K562 (cell line): ENCODE measurements around the gene CCT5. TPM values are rescaled to one million over a fixed set of nuclear protein-coding genes. Genes with fewer than 3 reads are reported as not detected.

Source experiments
- PCBP1 ChIP-seq: fragments of 200-400 bp; formaldehyde crosslinking; IDR thresholded peaks from 2 replicates; pipeline ENCODE4 v1.6.1; 2018; ENCODE audit warnings: mild to moderate bottlenecking, low read depth, low read length; ENCODE audit not compliant: poor library complexity, severe bottlenecking
- RFX7 ChIP-seq: fragments of 250-450 bp; sonication (Bioruptor Pico); IDR thresholded peaks from 2 replicates; pipeline ENCODE4 v1.5.1; 2021; ENCODE audit warnings: mild to moderate bottlenecking
- ZNF583 ChIP-seq: fragments of 250-450 bp; sonication (Bioruptor Pico); IDR thresholded peaks from 2 replicates; pipeline ENCODE4 v1.4.0; 2020
- polyA plus RNA-seq, 8 experiments: library from polyadenylated mRNA; depleted of rRNA in 4 of 8; stranded (reverse) in 5 of 8; unstranded in 3 of 8; fragments of >200 nt; fragmentation: Nextera tagmentation in 2 of 8; fragmentation: Illumina TruSeq in 1 of 8; extraction: Ambion mirVana in 2 of 8; extraction: Trizol in 1 of 8; gene quantifications; 2 replicates each; pipeline versions ENCODE4 v1.2.1 to v1.2.3, GENCODE V29; 2011 to 2014; ENCODE audit warnings: inconsistent platforms in 1 of 8, missing spikeins in 1 of 8
- total RNA-seq, 7 experiments: library from RNA; depleted of rRNA in 6 of 7; stranded (reverse); fragments of >200 nt in 6 of 7; fragmentation: Illumina TruSeq in 2 of 7; extraction: Trizol in 2 of 7; gene quantifications; 2 replicates each; pipeline versions ENCODE4 v1.2.1 to v1.2.3, GENCODE V29; 2011 to 2021; ENCODE audit warnings: low replicate concordance in 1 of 7
- TF ChIP-seq, protein P1 (sequence below): fragments of 250-450 bp; sonication (Bioruptor Pico); IDR thresholded peaks from 2 replicates; pipeline ENCODE4 v1.4.0; 2020; ENCODE audit warnings: mild to moderate bottlenecking, moderate library complexity
- TF ChIP-seq, protein P2 (sequence below): fragments of 450-650 bp; IDR thresholded peaks from 2 replicates; pipeline ENCODE4 v1.6.1; 2016; ENCODE audit warnings: low read depth
- TF ChIP-seq, protein P3 (sequence below): fragments of 250-450 bp; sonication (Bioruptor Pico); IDR thresholded peaks from 2 replicates; pipeline ENCODE4 v1.6.1; 2021; ENCODE audit warnings: mild to moderate bottlenecking
- TF ChIP-seq, protein P4 (sequence below): sonication (generic); formaldehyde crosslinking; IDR thresholded peaks from 2 replicates; pipeline ENCODE4 v1.8.1; 2023; ENCODE audit warnings: mild to moderate bottlenecking, missing genetic modification reagents

Gene CCT5
- total and polyA plus RNA-seq, 9 of the 15 experiments (the other 6 are each of a cell fraction or from before 2014, with no cell fraction given), result 782 to 1,606 (median 1,153) TPM

DNA sequence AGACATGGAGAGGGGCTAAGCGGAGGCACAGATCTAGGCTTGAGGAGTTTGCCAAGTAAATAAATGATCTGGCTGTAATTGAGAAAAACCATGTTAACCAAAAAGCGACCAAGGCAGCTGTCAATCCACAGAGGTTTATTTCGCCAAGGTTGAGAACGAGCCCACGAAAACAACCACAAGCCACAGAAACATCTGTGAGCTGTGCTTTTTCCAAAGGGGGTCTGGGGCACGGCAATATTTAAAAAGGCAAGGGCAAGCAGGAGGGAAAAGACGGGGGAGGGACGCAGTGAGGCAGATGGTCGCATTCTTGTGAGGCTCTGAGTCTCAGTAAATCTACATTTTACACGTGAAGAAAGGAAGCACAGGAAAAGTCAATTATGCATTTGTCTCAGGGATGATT is 25.4 kb downstream of the CCT5 start (continued):
- TF ChIP-seq RFX7 (CRISPR knock-in tag) (no peak), PCBP1 (no peak), ZNF583 (no peak)
- TF ChIP-seq, protein P1, sequence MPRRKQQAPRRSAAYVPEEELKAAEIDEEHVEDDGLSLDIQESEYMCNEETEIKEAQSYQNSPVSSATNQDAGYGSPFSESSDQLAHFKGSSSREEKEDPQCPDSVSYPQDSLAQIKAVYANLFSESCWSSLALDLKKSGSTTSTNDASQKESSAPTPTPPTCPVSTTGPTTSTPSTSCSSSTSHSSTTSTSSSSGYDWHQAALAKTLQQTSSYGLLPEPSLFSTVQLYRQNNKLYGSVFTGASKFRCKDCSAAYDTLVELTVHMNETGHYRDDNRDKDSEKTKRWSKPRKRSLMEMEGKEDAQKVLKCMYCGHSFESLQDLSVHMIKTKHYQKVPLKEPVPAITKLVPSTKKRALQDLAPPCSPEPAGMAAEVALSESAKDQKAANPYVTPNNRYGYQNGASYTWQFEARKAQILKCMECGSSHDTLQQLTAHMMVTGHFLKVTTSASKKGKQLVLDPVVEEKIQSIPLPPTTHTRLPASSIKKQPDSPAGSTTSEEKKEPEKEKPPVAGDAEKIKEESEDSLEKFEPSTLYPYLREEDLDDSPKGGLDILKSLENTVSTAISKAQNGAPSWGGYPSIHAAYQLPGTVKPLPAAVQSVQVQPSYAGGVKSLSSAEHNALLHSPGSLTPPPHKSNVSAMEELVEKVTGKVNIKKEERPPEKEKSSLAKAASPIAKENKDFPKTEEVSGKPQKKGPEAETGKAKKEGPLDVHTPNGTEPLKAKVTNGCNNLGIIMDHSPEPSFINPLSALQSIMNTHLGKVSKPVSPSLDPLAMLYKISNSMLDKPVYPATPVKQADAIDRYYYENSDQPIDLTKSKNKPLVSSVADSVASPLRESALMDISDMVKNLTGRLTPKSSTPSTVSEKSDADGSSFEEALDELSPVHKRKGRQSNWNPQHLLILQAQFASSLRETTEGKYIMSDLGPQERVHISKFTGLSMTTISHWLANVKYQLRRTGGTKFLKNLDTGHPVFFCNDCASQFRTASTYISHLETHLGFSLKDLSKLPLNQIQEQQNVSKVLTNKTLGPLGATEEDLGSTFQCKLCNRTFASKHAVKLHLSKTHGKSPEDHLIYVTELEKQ (CRISPR knock-in tag), result no peak
- TF ChIP-seq, protein P2, sequence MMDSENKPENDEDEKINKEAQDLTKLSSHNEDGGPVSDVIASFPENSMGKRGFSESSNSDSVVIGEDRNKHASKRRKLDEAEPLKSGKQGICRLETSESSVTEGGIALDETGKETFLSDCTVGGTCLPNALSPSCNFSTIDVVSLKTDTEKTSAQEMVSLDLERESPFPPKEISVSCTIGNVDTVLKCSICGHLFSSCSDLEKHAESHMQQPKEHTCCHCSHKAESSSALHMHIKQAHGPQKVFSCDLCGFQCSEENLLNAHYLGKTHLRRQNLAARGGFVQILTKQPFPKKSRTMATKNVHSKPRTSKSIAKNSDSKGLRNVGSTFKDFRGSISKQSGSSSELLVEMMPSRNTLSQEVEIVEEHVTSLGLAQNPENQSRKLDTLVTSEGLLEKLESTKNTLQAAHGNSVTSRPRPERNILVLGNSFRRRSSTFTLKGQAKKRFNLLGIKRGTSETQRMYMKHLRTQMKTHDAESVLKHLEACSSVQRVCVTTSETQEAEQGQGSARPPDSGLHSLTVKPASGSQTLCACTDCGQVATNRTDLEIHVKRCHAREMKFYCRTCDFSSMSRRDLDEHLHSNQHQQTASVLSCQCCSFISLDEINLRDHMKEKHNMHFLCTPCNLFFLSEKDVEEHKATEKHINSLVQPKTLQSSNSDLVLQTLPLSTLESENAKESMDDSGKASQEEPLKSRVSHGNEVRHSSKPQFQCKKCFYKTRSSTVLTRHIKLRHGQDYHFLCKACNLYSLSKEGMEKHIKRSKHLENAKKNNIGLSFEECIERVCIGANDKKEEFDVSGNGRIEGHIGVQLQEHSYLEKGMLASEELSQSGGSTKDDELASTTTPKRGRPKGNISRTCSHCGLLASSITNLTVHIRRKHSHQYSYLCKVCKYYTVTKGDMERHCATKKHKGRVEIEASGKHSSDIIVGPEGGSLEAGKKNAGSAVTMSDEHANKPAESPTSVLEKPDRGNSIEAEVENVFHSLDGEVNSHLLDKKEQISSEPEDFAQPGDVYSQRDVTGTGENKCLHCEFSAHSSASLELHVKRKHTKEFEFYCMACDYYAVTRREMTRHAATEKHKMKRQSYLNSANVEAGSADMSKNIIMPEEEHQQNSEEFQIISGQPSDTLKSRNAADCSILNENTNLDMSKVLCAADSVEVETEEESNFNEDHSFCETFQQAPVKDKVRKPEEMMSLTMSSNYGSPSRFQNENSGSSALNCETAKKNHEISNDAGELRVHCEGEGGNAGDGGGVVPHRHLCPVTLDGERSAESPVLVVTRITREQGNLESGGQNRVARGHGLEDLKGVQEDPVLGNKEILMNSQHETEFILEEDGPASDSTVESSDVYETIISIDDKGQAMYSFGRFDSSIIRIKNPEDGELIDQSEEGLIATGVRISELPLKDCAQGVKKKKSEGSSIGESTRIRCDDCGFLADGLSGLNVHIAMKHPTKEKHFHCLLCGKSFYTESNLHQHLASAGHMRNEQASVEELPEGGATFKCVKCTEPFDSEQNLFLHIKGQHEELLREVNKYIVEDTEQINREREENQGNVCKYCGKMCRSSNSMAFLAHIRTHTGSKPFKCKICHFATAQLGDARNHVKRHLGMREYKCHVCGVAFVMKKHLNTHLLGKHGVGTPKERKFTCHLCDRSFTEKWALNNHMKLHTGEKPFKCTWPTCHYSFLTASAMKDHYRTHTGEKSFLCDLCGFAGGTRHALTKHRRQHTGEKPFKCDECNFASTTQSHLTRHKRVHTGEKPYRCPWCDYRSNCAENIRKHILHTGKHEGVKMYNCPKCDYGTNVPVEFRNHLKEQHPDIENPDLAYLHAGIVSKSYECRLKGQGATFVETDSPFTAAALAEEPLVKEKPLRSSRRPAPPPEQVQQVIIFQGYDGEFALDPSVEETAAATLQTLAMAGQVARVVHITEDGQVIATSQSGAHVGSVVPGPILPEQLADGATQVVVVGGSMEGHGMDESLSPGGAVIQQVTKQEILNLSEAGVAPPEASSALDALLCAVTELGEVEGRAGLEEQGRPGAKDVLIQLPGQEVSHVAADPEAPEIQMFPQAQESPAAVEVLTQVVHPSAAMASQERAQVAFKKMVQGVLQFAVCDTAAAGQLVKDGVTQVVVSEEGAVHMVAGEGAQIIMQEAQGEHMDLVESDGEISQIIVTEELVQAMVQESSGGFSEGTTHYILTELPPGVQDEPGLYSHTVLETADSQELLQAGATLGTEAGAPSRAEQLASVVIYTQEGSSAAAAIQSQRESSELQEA, result no peak
- TF ChIP-seq, protein P3, sequence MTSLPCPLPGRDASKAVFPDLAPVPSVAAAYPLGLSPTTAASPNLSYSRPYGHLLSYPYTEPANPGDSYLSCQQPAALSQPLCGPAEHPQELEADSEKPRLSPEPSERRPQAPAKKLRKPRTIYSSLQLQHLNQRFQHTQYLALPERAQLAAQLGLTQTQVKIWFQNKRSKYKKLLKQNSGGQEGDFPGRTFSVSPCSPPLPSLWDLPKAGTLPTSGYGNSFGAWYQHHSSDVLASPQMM (CRISPR knock-in tag), result no peak
- TF ChIP-seq, protein P4, sequence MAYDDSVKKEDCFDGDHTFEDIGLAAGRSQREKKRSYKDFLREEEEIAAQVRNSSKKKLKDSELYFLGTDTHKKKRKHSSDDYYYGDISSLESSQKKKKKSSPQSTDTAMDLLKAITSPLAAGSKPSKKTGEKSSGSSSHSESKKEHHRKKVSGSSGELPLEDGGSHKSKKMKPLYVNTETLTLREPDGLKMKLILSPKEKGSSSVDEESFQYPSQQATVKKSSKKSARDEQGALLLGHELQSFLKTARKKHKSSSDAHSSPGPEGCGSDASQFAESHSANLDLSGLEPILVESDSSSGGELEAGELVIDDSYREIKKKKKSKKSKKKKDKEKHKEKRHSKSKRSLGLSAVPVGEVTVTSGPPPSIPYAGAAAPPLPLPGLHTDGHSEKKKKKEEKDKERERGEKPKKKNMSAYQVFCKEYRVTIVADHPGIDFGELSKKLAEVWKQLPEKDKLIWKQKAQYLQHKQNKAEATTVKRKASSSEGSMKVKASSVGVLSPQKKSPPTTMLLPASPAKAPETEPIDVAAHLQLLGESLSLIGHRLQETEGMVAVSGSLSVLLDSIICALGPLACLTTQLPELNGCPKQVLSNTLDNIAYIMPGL (CRISPR knock-in tag), result no peak
